Lung (tissue), 12 donors: ENCODE measurements around the gene ACSF3. TPM values are rescaled to one million over a fixed set of nuclear protein-coding genes. Genes with fewer than 3 reads are reported as not detected.

ENCODE experiments used
- ATAC-seq: fragments of 200-7000 bp; cut with Tn5 transposase; one replicate; pipeline ENCODE4 v1.9.1; 2020; ENCODE audit warnings: moderate number of reproducible peaks; ENCODE audit not compliant: insufficient read depth, low FRiP score
- DNase-seq, 3 donors: peaks; one replicate each; pipeline ENCODE4 v3.0.0-alpha.2; 2013 to 2017
- H3K27ac ChIP-seq, 2 donors: one replicate each; pipeline ENCODE4 v1.5.1; 2013; ENCODE audit warnings: mild to moderate bottlenecking in 2 of 2, moderate library complexity in 2 of 2, control low read depth in 1 of 2, inconsistent platforms in 1 of 2, low read depth in 1 of 2, low read length in 1 of 2
- H3K27me3 ChIP-seq, 3 donors: one replicate each; pipeline ENCODE4 v1.5.1; 2013; ENCODE audit warnings: low read length in 2 of 3; ENCODE audit not compliant: control insufficient read depth in 3 of 3, insufficient read depth in 3 of 3
- H3K36me3 ChIP-seq, 4 donors: one replicate each; pipeline ENCODE4 v1.5.1; 2013; ENCODE audit warnings: low read length in 4 of 4, mild to moderate bottlenecking in 1 of 4, moderate library complexity in 1 of 4; ENCODE audit not compliant: control insufficient read depth in 4 of 4, insufficient read depth in 4 of 4
- H3K4me1 ChIP-seq, 5 donors: one replicate each; pipeline ENCODE4 v1.5.1; 2013; ENCODE audit warnings: low read length in 5 of 5, mild to moderate bottlenecking in 2 of 5, moderate library complexity in 1 of 5; ENCODE audit not compliant: control insufficient read depth in 5 of 5, insufficient read depth in 5 of 5
- H3K4me3 ChIP-seq: one replicate; pipeline ENCODE4 v1.5.1; 2013; ENCODE audit warnings: mild to moderate bottlenecking, control low read depth, moderate library complexity
- H3K9ac ChIP-seq, 2 donors: one replicate each; pipeline ENCODE4 v1.5.1; 2013; ENCODE audit warnings: low read length in 2 of 2, control low read depth in 1 of 2; ENCODE audit not compliant: insufficient read depth in 1 of 2
- H3K9me3 ChIP-seq, 4 donors: one replicate each; pipeline ENCODE4 v1.5.1; 2013; ENCODE audit warnings: low read length in 3 of 4, mild to moderate bottlenecking in 1 of 4, moderate library complexity in 1 of 4; ENCODE audit not compliant: control insufficient read depth in 4 of 4, insufficient read depth in 3 of 4
- CTCF ChIP-seq: IDR thresholded peaks from 2 replicates; pipeline ENCODE4 v1.5.1; 2012; ENCODE audit warnings: mild to moderate bottlenecking; ENCODE audit errors: control extremely low read depth, extremely low read depth
- WGBS, 2 donors: extraction: QIAGEN DNeasy Blood & Tissue Kit; methylation state at CpG; one replicate each; pipeline ENCODE4 v1.1.7; 2013; 5-methylcytosine and 5-hydroxymethylcytosine counted together
- polyA plus RNA-seq, 2 donors: library from polyadenylated mRNA; stranded (reverse); fragments of 200-250 nt; gene quantifications; one replicate each; pipeline ENCODE4 v1.2.1, GENCODE V29; 2013
- total RNA-seq, 2 donors: library from RNA; depleted of rRNA in 1 of 2; stranded (reverse); fragments of >200 nt in 1 of 2; gene quantifications; one replicate each; pipeline ENCODE4 v1.2.1, GENCODE V29; 2014 to 2021
- donor health status: control.
- donor health status: control.
- donor health status: Bipolar disorder and iron deficiency.
- donor health status: healthy.
- donor health status: DM: yes; HTN: yes; CAD: no.

The ACSF3 gene
- total and polyA plus RNA-seq, 4 donors: 17.4 to 33.6 (median 31.2) TPM

GRCh38 chr16:89048090-89048725 lies 45.4 kb upstream of the ACSF3 start:
- no peak overlapping the region for H3K27ac ChIP-seq
- H3K9me3 ChIP-seq: no peaks in the 10 kb centered on the region
- H3K27me3 ChIP-seq: peaks cover 3 to 29% (median 23%) of the 10 kb centered on the region in 3 donors
- no peak overlapping the region for H3K4me3 ChIP-seq
- no peak for ATAC-seq
- TF ChIP-seq CTCF: no peak
- H3K9ac ChIP-seq: no peak overlapping the region
- peaks cover 0 to 17% (median 0%) of the 10 kb centered on the region in 5 donors for H3K4me1 ChIP-seq
- WGBS, 2 donors: 42 to 53% methylated on average over 38 of the region's 38 CpGs
- H3K36me3 ChIP-seq: no peaks in the 10 kb centered on the region
- no peak for DNase-seq

- Histone ChIP-seq H3K27me3 (peaks cover 3 to 28% (median 23%) of the 10 kb centered on the region in 3 donors), H3K9ac (no peak overlapping the region), H3K4me1 (peaks cover 0 to 17% (median 0%) of the 10 kb centered on the region in 5 donors), H3K4me3 (no peak overlapping the region), H3K36me3 (no peaks in the 10 kb centered on the region), H3K27ac (no peak overlapping the region), H3K9me3 (no peaks in the 10 kb centered on the region)
- no peak for ATAC-seq
- no peak for TF ChIP-seq CTCF
- no peak for DNase-seq
- WGBS, 2 donors: 83 to 91% methylated on average over 23 to 24 of the region's 24 CpGs
These were observed 44.7 kb upstream of the ACSF3 start for GRCh38 chr16:89048871-89049422.

- H3K4me3 ChIP-seq: no peak overlapping the region
- ATAC-seq (no peak), DNase-seq (peak; percentile 41 to 73 (median 55))
- 58 to 81% methylated on average over 20 to 22 of the region's 22 CpGs for WGBS, 2 donors
- no peaks in the 10 kb centered on the region for H3K36me3 ChIP-seq
- H3K9ac ChIP-seq: no peak overlapping the region
- no peak overlapping the region for H3K27ac ChIP-seq
- TF ChIP-seq CTCF: no peak
- no peaks in the 10 kb centered on the region for H3K9me3 ChIP-seq
- peaks cover 0 to 17% (median 0%) of the 10 kb centered on the region in 5 donors for H3K4me1 ChIP-seq
- H3K27me3 ChIP-seq: peaks cover 3 to 26% (median 23%) of the 10 kb centered on the region in 3 donors
These were observed 44.1 kb upstream of the ACSF3 start for GRCh38 chr16:89049484-89050118.
